ENCODE results near the gene SYP. TPM values are rescaled to one million over a fixed set of nuclear protein-coding genes. Genes with fewer than 3 reads are reported as not detected.

Gene SYP
- 1 to 10 TPM; 1.7 to 3.4 TPM for total RNA-seq
- 2.5 TPM for polyA plus RNA-seq (ENCODE audit: insufficient read depth, low read depth, low replicate concordance)
- long read RNA-seq, donor 1, partial matches to known transcripts: 0 of 1 reads
- long read RNA-seq, donor 1, other reads (novel, unspliced or antisense): 0 of 1 reads
- long read RNA-seq, donor 2, partial matches to known transcripts: 5 of 6 reads
- long read RNA-seq, donor 2, other reads (novel, unspliced or antisense): 0 of 6 reads

GRCh38 chrX:49199906-49200771 is at the start of gene SYP:
Gene SYP, minus strand, starts transcription at chrX:49200193. Its CDS starts 7 bp downstream, at chrX:49200186.
- WGBS, 2 donors: 0 to 1% methylated on average over 4 to 45 of the region's 61 CpGs
- Histone ChIP-seq H3K4me3 (peak within 1 kb of the TSS in 1 of 2 donors; percentile 43), H3K27me3 (no peaks in the 10 kb centered on the region), H3K27ac (peak within 1 kb of the TSS; percentile 44 to 72), H3K4me1 (no peaks in the 10 kb centered on the region), H3K9me3 (no peaks in the 10 kb centered on the region), H3K36me3 (ENCODE audit: low read depth, missing control alignments) (no peaks in the 10 kb centered on the region)
- intact Hi-C loops (cut with DNase I; ENCODE audit: low total_unique reads): no loop called here
- TF ChIP-seq CTCF (IDR thresholded peaks at IDR 0.05) (no peak), POLR2A (IDR thresholded peaks at IDR 0.05) (peak; percentile 24)
- peak; percentile 95 for DNase-seq

- WGBS, 2 donors: 91 to 100% methylated on average over 3 to 8 of the region's 9 CpGs
- no peak for DNase-seq
- H3K4me1 ChIP-seq: no peaks in the 10 kb centered on the region
- H3K27ac ChIP-seq: no peak overlapping the region
- no peaks in the 10 kb centered on the region for H3K27me3 ChIP-seq
- TF ChIP-seq CTCF (IDR thresholded peaks at IDR 0.05): no peak
- no peak for TF ChIP-seq POLR2A (IDR thresholded peaks at IDR 0.05)
- H3K4me3 ChIP-seq: no peak overlapping the region
- no peaks in the 10 kb centered on the region for H3K36me3 ChIP-seq (ENCODE audit: low read depth, missing control alignments)
- H3K9me3 ChIP-seq: no peaks in the 10 kb centered on the region
- intact Hi-C loops (cut with DNase I; ENCODE audit: low total_unique reads): no loop called here
These were observed 49.6 kb upstream of the SYP start for GRCh38 chrX:49249616-49250015.

GRCh38 chrX:49249071-49249470 is 49.1 kb upstream of the SYP start:
- intact Hi-C loops (cut with DNase I; ENCODE audit: low total_unique reads): no loop called here

GRCh38 chrX:49247916-49248811 is 48.2 kb upstream of the SYP start:
- Histone ChIP-seq H3K4me1 (no peaks in the 10 kb centered on the region), H3K27ac (no peak overlapping the region), H3K36me3 (ENCODE audit: low read depth, missing control alignments) (no peaks in the 10 kb centered on the region), H3K9me3 (no peaks in the 10 kb centered on the region), H3K4me3 (no peak overlapping the region), H3K27me3 (no peaks in the 10 kb centered on the region)
- TF ChIP-seq POLR2A (IDR thresholded peaks at IDR 0.05): no peak
- TF ChIP-seq CTCF (IDR thresholded peaks at IDR 0.05): no peak
- intact Hi-C loops (cut with DNase I; ENCODE audit: low total_unique reads): no loop called here
- DNase-seq: no peak
- 89% methylated on average over 13 of the region's 28 CpGs; no CpG with 5 or more reads in 1 of the 2 donors for WGBS, 2 donors

More at GRCh38 chrX:49249071-49249470, 49.1 kb upstream of the SYP start:
- DNase-seq: no peak
- Histone ChIP-seq H3K9me3 (no peaks in the 10 kb centered on the region), H3K27ac (no peak overlapping the region), H3K27me3 (no peaks in the 10 kb centered on the region), H3K4me3 (no peak overlapping the region), H3K36me3 (ENCODE audit: low read depth, missing control alignments) (no peaks in the 10 kb centered on the region), H3K4me1 (no peaks in the 10 kb centered on the region)
- TF ChIP-seq CTCF (IDR thresholded peaks at IDR 0.05) (no peak), POLR2A (IDR thresholded peaks at IDR 0.05) (no peak)
- 90 to 100% methylated on average over 1 to 6 of the region's 6 CpGs for WGBS, 2 donors

Measured in testis (tissue), 5 donors.